Measurements from ENCODE around the gene GPATCH2.

GPATCH2 gene

DNA sequence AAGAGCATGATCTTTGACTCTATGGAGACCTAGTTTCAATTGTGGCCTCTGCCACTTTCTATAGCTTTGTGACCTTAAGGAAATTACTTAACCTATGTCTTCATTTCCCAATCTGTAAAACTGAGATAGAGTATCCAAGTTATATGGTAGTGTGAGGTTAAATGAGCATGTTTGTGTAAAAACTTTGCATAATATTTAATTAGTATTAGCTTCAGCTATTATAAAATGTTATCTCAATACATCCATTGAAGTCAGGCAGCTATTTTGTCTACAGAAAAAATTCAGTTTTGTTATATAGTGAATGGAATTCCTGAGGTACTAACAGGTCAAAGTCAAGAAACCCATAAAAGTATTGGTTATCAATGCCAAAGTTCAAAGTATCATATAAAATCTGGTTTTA lies 53.6 kb downstream of the GPATCH2 start:
- DNase-seq (ENCODE audit: low read depth) = no peak

DNA sequence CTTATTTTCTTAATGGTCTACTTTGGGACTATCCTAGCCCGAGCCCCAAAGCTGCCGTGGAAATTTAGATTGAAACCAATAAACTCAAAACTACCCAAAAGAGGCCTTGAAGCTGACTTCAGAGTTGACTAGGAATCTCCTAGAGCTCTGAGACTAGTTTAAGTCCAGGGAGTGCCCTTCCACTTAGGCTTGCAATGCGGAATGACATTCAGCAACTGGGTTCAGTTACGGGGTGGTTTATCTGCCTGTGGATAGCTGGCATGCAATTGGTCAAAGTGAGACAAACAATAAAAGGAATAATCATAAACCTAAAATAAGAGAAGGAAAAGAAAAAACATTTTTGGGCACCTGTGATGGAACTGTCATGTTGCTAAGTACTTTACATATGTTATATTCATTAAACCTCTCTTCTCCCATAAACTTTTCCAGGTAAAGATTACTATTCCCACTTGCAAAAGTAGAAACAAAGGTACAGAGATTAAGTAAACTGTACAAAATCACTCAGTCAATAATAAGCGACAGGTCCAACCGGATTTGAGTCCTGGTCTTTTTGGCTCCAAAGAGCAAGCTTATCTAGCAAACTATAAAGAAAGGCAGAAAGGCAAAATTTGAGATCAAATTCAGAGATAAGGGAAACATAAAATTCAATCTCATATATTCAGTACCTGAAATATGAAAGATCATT lies 56.5 kb downstream of the GPATCH2 start:
- DNase-seq (ENCODE audit: low read depth) = no peak

DNA sequence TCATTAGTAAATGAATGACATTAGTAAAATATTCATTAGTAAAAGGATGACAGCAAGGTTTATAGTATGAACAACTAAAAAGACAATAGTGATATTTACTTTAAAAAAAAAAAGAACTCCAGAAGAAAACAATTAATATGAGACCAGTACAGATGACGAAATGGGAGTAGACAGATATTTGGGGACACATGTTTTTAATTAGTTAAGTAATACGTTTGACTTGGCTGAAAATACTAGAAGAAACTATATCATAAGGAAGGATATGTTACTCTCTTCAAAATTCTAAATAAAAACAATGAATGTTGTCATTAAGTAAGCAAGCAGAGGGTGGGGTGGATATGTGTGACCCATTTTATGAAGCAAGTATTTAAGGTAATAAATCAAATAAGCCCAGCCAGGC lies 61.9 kb downstream of the GPATCH2 start:
- peak; percentile 8 for DNase-seq (ENCODE audit: low read depth)

DNA sequence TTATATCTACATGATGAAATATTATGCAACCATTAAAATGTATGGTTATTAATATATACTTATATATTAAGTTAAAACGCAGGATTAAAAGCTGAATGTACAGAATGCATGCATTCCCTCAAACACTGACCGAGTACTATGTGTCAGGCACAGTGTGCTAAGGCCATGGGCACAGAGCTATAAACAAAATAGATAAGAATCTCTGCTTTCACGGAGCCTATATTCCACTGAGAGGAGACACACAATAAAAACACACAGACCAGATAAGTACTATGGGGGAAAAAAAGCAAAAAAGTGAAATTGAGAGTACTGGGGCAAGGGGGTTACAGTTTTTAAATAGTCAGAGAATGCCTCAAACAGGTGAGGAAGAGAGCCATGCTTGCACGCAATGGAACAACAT lies 62.7 kb downstream of the GPATCH2 start:
- no peak for DNase-seq (ENCODE audit: low read depth)

DNA sequence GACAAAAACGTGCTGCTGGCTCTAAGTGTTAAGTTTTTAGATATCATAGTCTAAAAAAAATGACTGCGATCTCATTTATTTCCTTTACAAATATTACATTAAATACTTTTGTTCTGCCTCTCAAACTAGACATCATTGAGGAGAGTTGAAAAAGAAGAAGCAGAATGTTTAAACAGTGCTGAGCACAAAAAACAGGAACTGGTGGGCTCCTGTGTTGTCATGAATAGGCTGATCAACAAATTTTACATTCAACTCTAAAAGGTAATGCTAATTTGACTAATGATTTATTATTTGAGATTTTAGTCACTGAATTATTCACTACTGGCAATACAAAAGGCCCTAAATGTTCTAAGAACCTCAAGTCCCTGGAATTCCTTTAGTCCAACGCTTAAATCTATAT lies 66.1 kb downstream of the GPATCH2 start:
- DNase-seq (ENCODE audit: low read depth) = no peak

DNA sequence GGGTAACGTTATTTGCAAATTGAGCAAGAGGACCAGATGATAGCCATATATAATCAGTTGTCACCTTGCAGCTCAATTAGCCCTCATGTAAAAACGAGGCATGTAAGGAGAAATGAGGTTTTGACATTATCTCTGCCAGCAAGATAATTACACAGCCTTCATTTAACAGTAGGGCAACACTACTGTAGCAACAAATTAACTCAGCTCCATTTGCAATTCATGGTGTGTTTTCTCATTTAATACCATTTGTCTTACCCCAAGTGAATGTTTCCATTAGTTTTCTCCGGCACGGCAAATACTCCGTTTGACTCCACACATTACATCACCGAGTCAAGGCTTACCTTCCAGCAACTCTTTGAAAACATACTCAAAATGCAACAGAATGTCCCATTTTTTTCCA lies 66.7 kb downstream of the GPATCH2 start:
- DNase-seq (ENCODE audit: low read depth) = no peak

DNA sequence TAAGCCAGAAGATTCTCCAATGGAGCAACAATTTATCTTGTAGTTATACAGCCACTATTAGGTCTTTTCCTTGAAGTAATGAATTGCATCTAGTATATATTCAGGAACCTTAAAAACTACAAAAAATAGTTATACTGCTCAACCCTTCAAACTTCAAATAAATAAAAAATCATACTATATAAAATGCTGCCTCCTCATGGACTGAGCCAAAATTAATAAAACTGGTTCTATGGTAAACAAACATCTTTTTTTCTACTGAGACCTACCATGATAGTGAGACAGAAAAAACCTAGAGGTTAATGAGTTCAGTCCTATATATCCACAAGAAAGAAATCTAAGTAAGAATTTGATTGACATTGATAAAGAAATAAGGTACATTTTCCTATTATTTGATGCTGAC lies 67.7 kb downstream of the GPATCH2 start:
- no peak for DNase-seq (ENCODE audit: low read depth)

DNA sequence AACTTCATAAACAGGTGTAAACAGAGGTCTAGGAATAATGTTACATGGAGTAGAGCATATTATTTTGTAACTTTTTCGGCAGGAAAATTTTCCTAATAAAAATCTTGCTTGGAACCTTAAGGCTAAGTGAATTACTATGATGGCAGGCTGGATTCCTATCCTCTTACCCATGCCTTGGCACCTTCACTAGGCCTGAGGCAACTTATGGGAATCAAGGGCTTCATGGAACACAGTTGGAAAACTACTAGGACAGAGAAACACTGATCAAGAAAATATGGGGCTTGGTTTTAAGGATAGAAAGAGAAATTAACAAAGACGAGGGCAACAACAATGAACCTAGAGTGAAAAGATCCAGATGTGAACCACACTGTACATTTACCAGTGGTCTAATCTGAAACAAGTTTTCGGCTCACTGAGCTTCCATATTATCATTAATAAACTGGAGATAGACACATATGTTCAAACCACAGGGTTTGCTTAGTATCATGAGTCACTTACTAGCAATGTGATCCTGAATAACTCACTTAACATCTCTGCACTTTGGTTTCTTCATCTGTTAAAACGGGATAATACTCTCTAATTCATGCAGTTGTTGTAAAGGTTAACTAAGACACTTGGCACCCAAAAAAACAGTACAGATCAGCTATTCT lies 68.5 kb downstream of the GPATCH2 start:
- DNase-seq (ENCODE audit: low read depth) = peak; percentile 50

DNA sequence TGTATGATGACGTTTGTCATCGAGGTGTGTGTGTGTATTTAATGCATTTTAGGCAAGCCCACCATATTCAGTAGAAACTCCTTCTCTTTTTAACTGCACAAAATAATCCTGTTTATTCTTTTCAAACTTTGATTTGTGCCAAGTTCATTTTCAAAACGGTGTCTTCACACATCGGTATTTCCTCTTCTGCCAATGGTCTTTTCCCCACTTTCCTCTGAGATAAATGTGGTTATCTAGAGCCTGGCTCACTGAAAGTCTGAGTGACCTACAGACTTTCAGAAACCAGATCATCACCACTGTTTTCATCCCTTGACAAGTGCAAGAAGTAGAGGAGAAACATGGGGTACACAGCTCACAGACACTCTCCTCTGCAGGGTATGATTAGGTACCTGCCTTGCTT lies 69.4 kb downstream of the GPATCH2 start:
- no peak for DNase-seq (ENCODE audit: low read depth)

DNA sequence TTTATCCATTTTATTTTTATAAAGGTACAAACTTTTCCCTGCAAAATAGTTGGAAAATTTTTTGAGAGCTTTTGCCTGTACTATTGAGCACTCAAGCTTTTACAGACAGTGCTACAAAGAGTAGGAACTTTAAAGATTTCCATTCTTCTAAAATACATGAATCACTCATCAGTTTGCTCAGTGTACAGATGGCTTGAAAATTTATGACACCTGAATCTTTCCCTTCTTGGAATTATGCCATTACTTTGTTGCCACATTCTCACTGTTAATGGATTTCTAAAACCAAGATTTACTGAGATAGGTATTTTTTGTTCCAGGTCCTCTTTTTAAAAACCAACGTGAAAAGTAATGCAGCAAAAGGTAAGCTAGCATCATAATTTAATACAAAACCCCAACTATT lies 76.0 kb downstream of the GPATCH2 start:
- DNase-seq (ENCODE audit: low read depth) = no peak

DNA sequence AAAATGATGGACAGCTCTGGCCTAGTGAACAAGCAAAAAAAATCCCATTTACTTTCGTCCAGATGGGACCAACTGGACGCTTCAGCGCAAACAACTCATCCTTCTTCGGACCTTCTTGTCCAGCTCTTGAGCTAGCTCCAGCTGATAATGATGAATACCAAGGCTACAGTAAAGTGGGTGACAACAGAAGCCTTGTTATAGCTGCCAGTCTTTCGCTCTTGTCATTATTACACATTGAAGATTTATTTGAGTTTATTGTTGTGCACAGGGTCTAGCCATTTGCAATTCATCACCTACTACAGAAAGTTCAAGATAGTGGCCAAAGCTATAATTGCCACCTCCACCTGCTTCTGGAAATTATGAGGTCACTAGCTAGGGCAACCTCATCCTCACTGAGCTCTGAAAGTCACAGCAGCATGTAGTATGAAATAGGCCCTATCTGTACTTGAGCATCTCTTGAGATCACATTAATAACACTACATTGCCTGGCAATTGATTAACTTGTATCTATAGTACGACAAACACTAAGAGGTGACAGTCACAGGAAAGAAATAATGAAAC lies 76.9 kb downstream of the GPATCH2 start:
- no peak for DNase-seq (ENCODE audit: low read depth)

DNA sequence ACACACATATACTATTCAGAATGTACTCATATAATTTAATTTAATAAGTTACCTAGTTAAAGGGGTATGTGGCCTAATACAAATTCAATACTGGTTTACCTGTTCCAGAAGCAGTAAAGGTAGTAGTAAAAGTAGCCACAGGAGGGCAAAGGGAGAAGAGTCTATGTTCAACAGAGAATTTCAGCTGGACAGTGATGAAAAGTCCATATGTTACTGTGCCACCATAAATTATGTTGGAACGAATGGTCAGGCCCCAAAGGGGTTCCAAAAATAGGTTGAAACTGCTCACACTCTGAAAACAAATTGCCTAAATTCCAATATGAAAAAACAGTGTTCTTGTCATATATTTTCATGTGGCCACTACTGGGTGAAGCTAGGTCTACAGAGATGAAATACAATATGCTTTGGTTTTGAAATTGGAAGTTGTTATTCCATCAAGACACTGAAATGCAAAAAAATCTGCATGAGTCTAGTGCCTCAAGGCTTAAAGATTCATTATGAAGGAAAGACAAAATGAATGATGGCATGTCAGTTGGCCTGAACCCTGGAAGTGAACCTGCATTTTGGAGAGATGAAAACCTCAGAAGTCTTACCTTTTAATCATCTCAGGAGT lies 78.4 kb downstream of the GPATCH2 start:
- no peak for DNase-seq (ENCODE audit: low read depth)

DNA sequence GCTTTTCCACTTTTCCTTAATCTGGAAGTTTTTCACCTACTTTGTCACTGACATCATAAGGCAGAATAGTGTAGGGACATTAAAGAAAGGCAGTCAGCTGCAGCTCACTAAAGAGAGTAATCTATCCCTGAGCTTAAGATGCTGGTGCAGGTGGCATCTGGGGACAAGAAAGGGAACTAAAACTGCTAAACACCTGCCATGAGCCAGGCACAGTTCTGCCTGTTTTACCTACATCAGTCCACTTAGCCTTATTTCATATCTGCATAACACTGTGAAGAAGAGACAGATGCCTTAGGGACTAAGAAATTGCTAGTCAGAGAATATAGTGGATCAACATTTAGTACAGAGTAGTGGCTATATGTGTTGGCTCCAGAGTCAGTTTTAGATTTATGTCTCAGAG lies 88.1 kb downstream of the GPATCH2 start:
- no peak for DNase-seq (ENCODE audit: low read depth)

DNA sequence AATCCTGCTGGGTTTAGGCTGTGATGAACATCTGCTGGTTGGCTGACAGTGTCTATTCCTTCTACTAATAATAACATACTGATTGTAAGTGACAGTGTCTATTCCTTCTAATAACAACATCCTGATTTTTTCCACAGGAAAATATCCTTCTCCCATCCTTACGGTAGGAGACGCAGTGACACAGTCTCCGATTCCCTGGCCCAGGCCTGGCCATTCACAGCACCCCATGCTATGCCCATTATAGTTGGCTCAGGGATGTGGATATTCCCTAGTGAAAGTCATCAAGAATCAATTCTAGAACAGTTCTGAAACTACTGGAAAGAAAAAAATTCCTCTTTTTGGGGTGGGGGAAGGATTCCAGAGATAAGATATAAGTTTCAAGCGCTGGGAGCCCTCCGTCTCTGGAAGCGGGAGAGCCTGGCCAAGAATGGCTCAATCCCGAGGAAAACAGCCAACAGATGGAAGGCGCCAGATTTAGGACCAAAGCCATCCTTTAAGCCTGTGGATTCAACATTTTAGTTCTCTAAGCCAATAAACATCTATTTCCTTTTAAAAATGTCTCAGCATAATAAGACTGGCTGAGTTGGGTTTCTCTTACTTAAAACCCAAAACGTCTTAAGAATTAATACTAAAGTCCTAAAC lies 88.6 kb downstream of the GPATCH2 start:
- no peak for DNase-seq (ENCODE audit: low read depth)

DNA sequence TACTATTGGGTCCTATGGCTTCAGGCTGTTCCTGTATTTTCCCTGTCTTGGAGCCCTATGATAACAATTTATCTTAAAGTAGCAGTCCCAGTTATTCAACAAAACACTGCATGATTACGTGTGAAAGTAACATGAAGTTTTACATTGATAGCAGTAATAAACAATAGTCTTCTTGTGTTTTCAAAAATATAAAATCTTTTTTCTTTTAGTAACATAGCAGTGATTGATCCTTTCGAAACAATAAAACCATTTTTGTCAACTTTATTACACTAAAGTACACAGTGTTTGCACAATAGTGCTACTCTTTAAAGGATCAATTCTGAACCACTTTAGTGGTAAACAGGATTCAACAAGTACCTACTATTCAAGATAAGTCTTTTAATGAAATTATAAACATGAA lies 90.6 kb downstream of the GPATCH2 start:
- no peak for DNase-seq (ENCODE audit: low read depth)

DNA sequence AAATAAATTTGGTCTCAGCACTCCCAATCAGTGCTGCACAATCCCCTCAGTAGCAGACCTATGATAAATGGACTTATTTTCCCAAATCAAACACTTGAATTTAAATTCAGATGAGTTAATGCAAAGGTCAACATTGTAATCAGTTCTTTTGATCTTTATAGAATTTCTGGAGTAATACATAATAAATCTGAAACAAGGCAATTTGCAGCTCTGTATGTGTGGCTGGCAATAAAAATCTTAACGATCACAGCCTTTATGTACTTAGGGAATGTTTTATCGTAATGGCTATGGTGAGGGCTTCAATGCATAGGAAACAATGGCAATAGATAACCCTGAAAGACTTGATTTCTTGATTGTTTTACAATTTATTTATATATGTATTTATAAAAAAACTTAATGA lies 91.4 kb downstream of the GPATCH2 start:
- no peak for DNase-seq (ENCODE audit: low read depth)

DNA sequence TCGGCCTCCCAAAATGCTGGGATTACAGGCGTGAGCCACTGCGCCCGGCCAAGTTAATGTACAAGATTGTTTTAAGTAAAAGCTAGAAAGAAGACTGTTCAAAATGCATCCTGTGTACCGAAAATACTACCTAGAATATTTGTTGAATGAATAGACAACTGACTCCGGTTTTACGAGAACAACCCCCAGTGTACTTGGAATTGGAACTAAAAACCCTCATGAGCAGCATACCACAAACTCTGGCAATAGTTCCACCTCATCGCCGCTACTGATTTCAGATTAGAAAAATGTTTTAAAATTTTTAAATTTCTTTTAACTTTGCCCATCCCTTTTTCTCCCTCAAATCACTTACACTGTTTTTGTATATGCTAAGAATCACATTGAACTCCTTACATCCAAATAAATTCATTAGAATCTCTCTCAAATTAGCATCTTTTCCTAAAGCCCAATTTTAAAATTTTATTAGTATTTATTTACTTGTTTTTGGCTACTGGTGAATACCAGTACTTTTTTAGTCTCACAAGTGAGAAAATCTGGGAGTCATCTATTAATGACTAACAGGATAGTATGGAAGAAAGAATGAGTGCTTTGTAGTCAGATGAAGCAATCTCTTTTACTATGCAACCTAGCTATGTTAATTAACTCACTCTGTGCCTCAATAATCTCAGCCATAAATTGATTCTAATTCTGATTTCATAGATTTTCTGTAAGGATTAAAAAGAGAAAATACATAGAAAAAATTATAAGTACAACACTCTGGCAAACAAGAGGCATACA lies 95.1 kb downstream of the GPATCH2 start:
- DNase-seq (ENCODE audit: low read depth) = no peak

DNA sequence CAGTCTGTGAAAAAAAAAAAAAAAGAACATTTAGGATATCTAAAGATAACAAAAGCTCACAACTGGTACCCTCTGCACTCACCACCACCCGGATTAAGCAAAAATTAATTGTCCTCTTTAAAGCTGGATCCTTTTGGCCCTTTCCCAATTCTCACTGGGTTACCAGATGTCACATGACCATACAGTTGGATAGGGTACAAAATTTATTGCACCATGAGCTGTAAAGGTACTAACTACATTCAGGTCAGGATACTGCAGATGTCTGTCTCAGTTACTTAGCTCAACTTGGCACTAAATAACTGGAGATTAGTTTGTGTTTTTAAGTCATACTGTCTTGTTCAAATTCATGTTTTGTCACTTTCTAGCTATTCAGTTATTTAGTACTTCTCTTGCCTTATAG lies 96.3 kb downstream of the GPATCH2 start:
- no peak for DNase-seq (ENCODE audit: low read depth)

DNA sequence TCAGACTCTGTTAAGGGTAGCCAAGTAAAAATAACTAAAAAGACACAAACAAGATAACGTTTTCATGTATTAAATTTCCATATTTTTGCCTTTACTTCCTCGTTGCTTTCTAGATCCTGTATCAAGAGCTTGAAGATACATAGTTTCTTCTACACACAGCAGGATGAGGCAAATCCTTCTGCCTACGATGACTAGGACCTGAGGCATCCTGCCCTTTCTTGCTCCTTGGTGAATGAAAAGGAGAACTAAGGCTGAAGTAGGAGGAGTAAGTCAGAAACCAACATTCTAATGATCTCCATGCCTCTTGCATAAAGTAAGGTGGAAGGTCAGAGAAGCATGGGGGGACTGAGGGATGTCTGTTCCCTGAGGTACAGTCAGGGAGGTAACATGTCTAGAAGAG lies 102.6 kb downstream of the GPATCH2 start:
- DNase-seq (ENCODE audit: low read depth) = no peak

DNA sequence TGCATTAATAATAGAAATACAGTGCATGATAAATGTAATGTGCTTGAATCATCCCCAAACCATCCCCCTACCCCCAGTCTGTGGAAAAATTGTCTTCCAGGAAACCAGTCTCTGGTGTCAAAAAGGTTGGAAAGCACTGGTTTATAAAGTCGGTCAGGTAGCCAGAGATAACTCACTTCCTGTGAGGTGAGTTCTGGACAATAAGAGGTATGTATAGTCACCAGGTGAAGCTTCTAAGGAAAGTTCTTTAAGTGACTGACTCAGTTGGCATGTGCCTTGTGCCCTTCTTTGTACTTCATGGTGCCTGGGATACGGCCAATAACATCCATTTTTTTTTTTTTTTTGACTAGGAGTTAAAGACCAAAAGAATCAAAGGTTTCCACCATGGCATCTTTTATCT lies 103.7 kb downstream of the GPATCH2 start:
- no peak for DNase-seq (ENCODE audit: low read depth)

DNA sequence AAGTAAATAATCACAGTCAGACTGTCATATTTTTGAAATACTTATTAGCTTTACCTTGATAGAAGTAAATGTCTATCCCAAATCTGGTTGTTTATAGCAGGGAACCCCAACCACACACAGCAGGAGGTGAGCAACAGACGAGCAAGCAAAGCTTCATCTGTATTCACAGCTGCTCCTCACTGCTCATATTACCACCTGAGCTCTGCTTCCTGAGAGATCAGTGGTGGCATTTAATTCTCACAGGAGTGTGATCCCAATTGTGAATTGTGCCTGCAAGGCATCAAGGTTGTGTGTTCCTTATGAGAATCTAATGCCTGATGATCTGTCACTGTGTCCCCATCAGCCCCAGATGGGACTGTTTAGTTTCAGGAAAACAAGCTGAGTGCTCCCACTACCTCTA lies 104.3 kb downstream of the GPATCH2 start:
- DNase-seq (ENCODE audit: low read depth) = no peak
